CD8-positive, alpha-beta memory T cell (primary cell): Measurements from ENCODE around the gene SAP30BP. TPM values are rescaled to one million over a fixed set of nuclear protein-coding genes. Genes with fewer than 3 reads are reported as not detected.
A peak's percentile ranks its signal among the peaks of the same experiment; 100 is the strongest.
"Not testable (repeated sequence)": the region's sequence is repeated elsewhere in the genome, so short reads cannot be mapped to it uniquely, and the experiment has no call there.

Experiments
- CTCF ChIA-PET: fragments of 350-600 bp; sonication (Branson Sonifier 250); formaldehyde crosslinking; loops from one replicate; lab custom pipeline; 2021; ENCODE audit warnings: antibody characterized with exemption; lab: Charles Lee
- POLR2A ChIA-PET: fragments of 350-600 bp; sonication (Branson Sonifier 250); formaldehyde crosslinking; loops from one replicate; lab custom pipeline; 2021; ENCODE audit warnings: antibody characterized with exemption; lab: Charles Lee
- DNase-seq, 5 donors: peaks; one replicate each; pipeline versions ENCODE4 v3.0.0 to v3.0.0-alpha.2; 2020 to 2022; ENCODE audit warnings: mixed read lengths in 1 of 5
- H3K27ac ChIP-seq: one replicate; pipeline ENCODE4 v1.7.0; 2013; ENCODE audit warnings: low read depth, mild to moderate bottlenecking, low read length, moderate library complexity
- H3K27me3 ChIP-seq: 2 replicates; pipeline ENCODE4 v1.7.0; 2013; ENCODE audit warnings: low read length, mild to moderate bottlenecking; ENCODE audit not compliant: insufficient read depth, poor library complexity, severe bottlenecking
- H3K36me3 ChIP-seq: 2 replicates; pipeline ENCODE4 v1.7.0; 2013; ENCODE audit warnings: mild to moderate bottlenecking, low read length, moderate library complexity; ENCODE audit not compliant: insufficient read depth
- H3K4me1 ChIP-seq: 2 replicates; pipeline ENCODE4 v1.7.0; 2013; ENCODE audit warnings: mild to moderate bottlenecking, low read length, moderate library complexity; ENCODE audit not compliant: insufficient read depth
- H3K4me3 ChIP-seq: 2 replicates; pipeline ENCODE4 v1.7.0; 2013; ENCODE audit warnings: mild to moderate bottlenecking, low read length
- H3K9me3 ChIP-seq: 2 replicates; pipeline ENCODE4 v1.7.0; 2013; ENCODE audit warnings: mild to moderate bottlenecking, low read length
- H3K27ac Mint-ChIP-seq, 8 donors: one replicate each; pipeline ENCODE4 v1.8.0; 2020 to 2021; ENCODE audit warnings: mixed read lengths in 8 of 8, mild to moderate bottlenecking in 6 of 8, inconsistent platforms in 3 of 8, moderate library complexity in 3 of 8
- H3K27me3 Mint-ChIP-seq, 2 donors: one replicate each; pipeline ENCODE4 v1.8.0; 2020 to 2021; ENCODE audit warnings: mixed read lengths in 2 of 2, mild to moderate bottlenecking in 1 of 2, moderate library complexity in 1 of 2
- H3K36me3 Mint-ChIP-seq, 3 donors: one replicate each; pipeline ENCODE4 v1.8.0; 2020 to 2021; ENCODE audit warnings: mixed read lengths in 3 of 3, inconsistent platforms in 1 of 3, mild to moderate bottlenecking in 1 of 3
- H3K4me1 Mint-ChIP-seq, 3 donors: one replicate each; pipeline ENCODE4 v1.8.0; 2020 to 2021; ENCODE audit warnings: mixed read lengths in 3 of 3, inconsistent platforms in 1 of 3, mild to moderate bottlenecking in 1 of 3
- H3K4me3 Mint-ChIP-seq, 7 donors: one replicate each; pipeline ENCODE4 v1.8.0; 2020 to 2021; ENCODE audit warnings: mixed read lengths in 7 of 7, mild to moderate bottlenecking in 6 of 7, moderate library complexity in 4 of 7, inconsistent platforms in 2 of 7
- H3K9me3 Mint-ChIP-seq, 5 donors: one replicate each; pipeline ENCODE4 v1.8.0; 2020 to 2022; ENCODE audit warnings: mixed read lengths in 5 of 5, mild to moderate bottlenecking in 3 of 5, moderate library complexity in 2 of 5, inconsistent platforms in 1 of 5
- polyA plus RNA-seq: library from polyadenylated mRNA; unstranded; fragments of 300-500 nt; fragmentation: Illumina TruSeq; gene quantifications from one replicate; pipeline ENCODE4 v1.2.3, GENCODE V29; 2021
- total RNA-seq, 2 experiments: library from RNA; stranded (reverse); gene quantifications; one replicate each; pipeline ENCODE4 v1.2.3, GENCODE V29; 2021

SAP30BP gene
- total and polyA plus RNA-seq, 3 experiments from 2014 or later: 87.5 to 111 (median 98.0) TPM

- CTCF ChIA-PET: interaction anchor here (2.0 to 12.6 kb wide), 4 partner anchors 9 to 118 kb away, joined by 7 to 181 read pairs (median 10); partner anchors contain the start of gene TSEN54
- peaks cover 2 to 13% (median 4%) of the 10 kb centered on the region in 3 donors for H3K4me1 Mint-ChIP-seq
- peak overlapping the region in 1 of 8 donors; percentile 55 for H3K27ac Mint-ChIP-seq
- H3K27ac ChIP-seq: no peak overlapping the region
- peaks cover 0 to 7% (median 0%) of the 10 kb centered on the region in 3 donors for H3K36me3 Mint-ChIP-seq
- no peak overlapping the region for H3K4me3 Mint-ChIP-seq
- H3K9me3 ChIP-seq: no peaks in the 10 kb centered on the region
- no peaks in the 10 kb centered on the region for H3K27me3 Mint-ChIP-seq
- no peaks in the 10 kb centered on the region for H3K27me3 ChIP-seq
- no peaks in the 10 kb centered on the region for H3K36me3 ChIP-seq
- peaks cover 14% of the 10 kb centered on the region for H3K4me1 ChIP-seq
- DNase-seq: no peak
- H3K9me3 Mint-ChIP-seq: no peaks in the 10 kb centered on the region
- H3K4me3 ChIP-seq: no peak overlapping the region
- POLR2A ChIA-PET: no interaction called here
Observed at GRCh38 chr17:75634754-75635609, 32.2 kb upstream of the SAP30BP start.

DNA sequence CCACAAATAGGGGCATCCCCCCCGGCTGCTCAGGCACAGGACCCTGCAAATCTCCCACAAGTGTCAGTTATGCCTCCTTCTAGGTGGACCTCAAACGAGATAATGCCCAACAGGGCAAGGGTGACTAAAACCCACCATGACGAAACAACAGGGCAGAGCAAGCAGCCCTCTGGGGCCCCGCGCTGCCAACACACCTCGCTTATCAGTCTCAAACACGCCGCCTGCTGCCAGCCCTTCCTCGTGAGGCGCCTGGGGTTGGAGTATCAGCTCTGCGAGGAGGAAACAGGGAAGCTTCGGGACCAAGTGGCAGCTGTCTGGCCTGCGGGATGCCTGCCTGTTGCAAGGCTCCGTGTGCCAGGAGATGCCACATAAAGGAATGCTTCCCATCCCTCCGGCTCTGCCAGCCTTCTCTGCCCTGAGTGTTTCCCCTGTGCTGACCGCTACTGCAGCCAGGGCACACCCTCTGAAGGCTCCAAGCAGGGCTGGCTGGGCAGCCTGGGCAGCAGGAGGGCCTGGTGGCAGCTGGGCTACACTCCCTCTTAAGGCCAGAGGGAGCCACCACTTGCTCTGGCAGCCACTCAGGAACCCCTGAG is 31.4 kb upstream of the SAP30BP start:
- CTCF ChIA-PET: interaction anchor here (2.0 to 12.6 kb wide), 2 partner anchors 10 to 112 kb away, joined by 7 to 181 read pairs; no protein-coding TSS in a partner anchor
- no peak overlapping the region for H3K4me3 Mint-ChIP-seq
- POLR2A ChIA-PET: no interaction called here
- peaks cover 14% of the 10 kb centered on the region for H3K4me1 ChIP-seq
- H3K4me3 ChIP-seq: no peak overlapping the region
- H3K27ac Mint-ChIP-seq: no peak overlapping the region
- peaks cover 0 to 5% (median 0%) of the 10 kb centered on the region in 3 donors for H3K36me3 Mint-ChIP-seq
- H3K9me3 ChIP-seq: no peaks in the 10 kb centered on the region
- H3K36me3 ChIP-seq: no peaks in the 10 kb centered on the region
- no peaks in the 10 kb centered on the region for H3K9me3 Mint-ChIP-seq
- H3K27me3 Mint-ChIP-seq: no peaks in the 10 kb centered on the region
- H3K27me3 ChIP-seq: no peaks in the 10 kb centered on the region
- peaks cover 2 to 13% (median 4%) of the 10 kb centered on the region in 3 donors for H3K4me1 Mint-ChIP-seq
- DNase-seq: no peak
- no peak overlapping the region for H3K27ac ChIP-seq

GRCh38 chr17:75636381-75637142 is 30.6 kb upstream of the SAP30BP start:
- H3K27me3 Mint-ChIP-seq: no peaks in the 10 kb centered on the region
- CTCF ChIA-PET: interaction anchor here (0.7 to 12.6 kb wide), 6 partner anchors 10 to 220 kb away, joined by 3 to 181 read pairs (median 4); a partner anchor contains a TSS
- no peak overlapping the region for H3K27ac Mint-ChIP-seq
- Histone ChIP-seq H3K27me3 (no peaks in the 10 kb centered on the region), H3K4me1 (peaks cover 14% of the 10 kb centered on the region), H3K27ac (no peak overlapping the region), H3K4me3 (no peak overlapping the region), H3K9me3 (no peaks in the 10 kb centered on the region), H3K36me3 (no peaks in the 10 kb centered on the region)
- H3K36me3 Mint-ChIP-seq: peaks cover 0 to 4% (median 0%) of the 10 kb centered on the region in 3 donors
- DNase-seq: no peak
- H3K4me1 Mint-ChIP-seq: peaks cover 2 to 13% (median 4%) of the 10 kb centered on the region in 3 donors
- no peaks in the 10 kb centered on the region for H3K9me3 Mint-ChIP-seq
- no peak overlapping the region for H3K4me3 Mint-ChIP-seq
- POLR2A ChIA-PET: no interaction called here

- H3K4me3 ChIP-seq: no peak overlapping the region
- Mint-ChIP-seq H3K4me3 (no peak overlapping the region), H3K36me3 (peaks cover 0 to 7% (median 0%) of the 10 kb centered on the region in 3 donors), H3K27ac (no peak overlapping the region), H3K27me3 (no peaks in the 10 kb centered on the region), H3K4me1 (peaks cover 2 to 13% (median 4%) of the 10 kb centered on the region in 3 donors), H3K9me3 (no peaks in the 10 kb centered on the region)
- no peaks in the 10 kb centered on the region for H3K9me3 ChIP-seq
- no peak for DNase-seq
- peaks cover 14% of the 10 kb centered on the region for H3K4me1 ChIP-seq
- POLR2A ChIA-PET: no interaction called here
- H3K36me3 ChIP-seq: no peaks in the 10 kb centered on the region
- H3K27me3 ChIP-seq: no peaks in the 10 kb centered on the region
- CTCF ChIA-PET: interaction anchor here (1.0 to 12.6 kb wide), 4 partner anchors 9 to 116 kb away, joined by 3 to 181 read pairs (median 4); a partner anchor contains a TSS
- no peak overlapping the region for H3K27ac ChIP-seq
Observed at GRCh38 chr17:75637143-75637538, 30.0 kb upstream of the SAP30BP start.

GRCh38 chr17:75637551-75637950 is 29.6 kb upstream of the SAP30BP start:
- no peaks in the 10 kb centered on the region for H3K27me3 ChIP-seq
- ChIA-PET POLR2A (no interaction called here), CTCF (interaction anchor here (1.0 to 12.6 kb wide), 3 partner anchors 9 to 110 kb away, joined by 3 to 181 read pairs (median 3); a partner anchor contains a TSS)
- H3K27me3 Mint-ChIP-seq: no peaks in the 10 kb centered on the region
- peaks cover 2 to 13% (median 4%) of the 10 kb centered on the region in 3 donors for H3K4me1 Mint-ChIP-seq
- H3K9me3 ChIP-seq: no peaks in the 10 kb centered on the region
- no peak overlapping the region for H3K27ac ChIP-seq
- no peak overlapping the region for H3K4me3 Mint-ChIP-seq
- DNase-seq: no peak
- no peaks in the 10 kb centered on the region for H3K9me3 Mint-ChIP-seq
- no peaks in the 10 kb centered on the region for H3K36me3 ChIP-seq
- no peak overlapping the region for H3K4me3 ChIP-seq
- peaks cover 14% of the 10 kb centered on the region for H3K4me1 ChIP-seq
- H3K36me3 Mint-ChIP-seq: peaks cover 0 to 9% (median 0%) of the 10 kb centered on the region in 3 donors
- no peak overlapping the region for H3K27ac Mint-ChIP-seq

GRCh38 chr17:75638039-75638438 is 29.1 kb upstream of the SAP30BP start:
- peaks cover 10% of the 10 kb centered on the region for H3K4me1 ChIP-seq
- DNase-seq, H3K4me1 Mint-ChIP-seq, H3K27ac ChIP-seq, H3K9me3 ChIP-seq, H3K27ac Mint-ChIP-seq, H3K36me3 ChIP-seq, POLR2A ChIA-PET, H3K4me3 Mint-ChIP-seq, H3K27me3 Mint-ChIP-seq, H3K9me3 Mint-ChIP-seq, H3K27me3 ChIP-seq, H3K4me3 ChIP-seq: not testable (repeated sequence)
- peaks cover 0 to 12% (median 0%) of the 10 kb centered on the region in 3 donors for H3K36me3 Mint-ChIP-seq
- CTCF ChIA-PET: interaction anchor here (1.2 to 12.6 kb wide), 2 partner anchors 8 to 110 kb away, joined by 3 to 181 read pairs; a partner anchor contains a TSS

- Mint-ChIP-seq H3K9me3 (no peaks in the 10 kb centered on the region), H3K27me3 (no peaks in the 10 kb centered on the region), H3K4me3 (no peak overlapping the region), H3K27ac (peak overlapping the region in 1 of 8 donors; percentile 68), H3K36me3 (peaks cover 0 to 15% (median 0%) of the 10 kb centered on the region in 3 donors), H3K4me1 (peaks cover 0 to 2% (median 2%) of the 10 kb centered on the region in 3 donors)
- Histone ChIP-seq H3K27me3 (no peaks in the 10 kb centered on the region), H3K4me3 (no peak overlapping the region), H3K36me3 (no peaks in the 10 kb centered on the region), H3K4me1 (peaks cover 2% of the 10 kb centered on the region), H3K9me3 (no peaks in the 10 kb centered on the region), H3K27ac (no peak overlapping the region)
- POLR2A ChIA-PET: no interaction called here
- no peak for DNase-seq
- CTCF ChIA-PET: interaction anchor here (12.6 kb wide), 1 partner anchor 109 kb away, joined by 181 read pairs; no protein-coding TSS in a partner anchor
Observed at GRCh38 chr17:75638893-75639292, 28.2 kb upstream of the SAP30BP start.
